Left hindlimb (tissue), 1 donor: ENCODE data around the gene APP.
"Not testable (repeated sequence)": the region's sequence is repeated elsewhere in the genome, so short reads cannot be mapped to it uniquely, and the experiment has no call there.

Source experiments
- DNase-seq: peaks from one replicate; pipeline ENCODE4 v3.0.0-alpha.2; 2018

APP gene

DNA sequence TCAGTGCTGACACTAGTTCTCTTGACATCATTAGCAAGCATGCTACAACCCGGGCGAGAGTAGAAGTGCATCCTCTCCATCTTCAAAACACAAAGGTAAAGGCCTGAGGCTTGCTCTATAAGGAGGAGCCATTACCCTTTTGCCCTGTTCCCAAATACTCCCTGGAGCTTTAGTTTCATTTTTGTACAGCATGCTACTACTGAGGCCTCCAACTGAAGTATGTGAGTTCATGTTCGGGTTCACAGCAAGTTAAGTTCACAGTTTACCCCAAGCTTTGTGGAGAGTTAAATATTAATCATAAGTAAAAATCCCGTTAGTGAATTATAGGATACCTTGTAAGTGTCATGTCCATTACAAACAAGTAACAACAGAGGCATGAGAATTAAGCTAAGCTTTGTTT, 156.6 kb downstream of the APP start:
- no peak for DNase-seq

DNA sequence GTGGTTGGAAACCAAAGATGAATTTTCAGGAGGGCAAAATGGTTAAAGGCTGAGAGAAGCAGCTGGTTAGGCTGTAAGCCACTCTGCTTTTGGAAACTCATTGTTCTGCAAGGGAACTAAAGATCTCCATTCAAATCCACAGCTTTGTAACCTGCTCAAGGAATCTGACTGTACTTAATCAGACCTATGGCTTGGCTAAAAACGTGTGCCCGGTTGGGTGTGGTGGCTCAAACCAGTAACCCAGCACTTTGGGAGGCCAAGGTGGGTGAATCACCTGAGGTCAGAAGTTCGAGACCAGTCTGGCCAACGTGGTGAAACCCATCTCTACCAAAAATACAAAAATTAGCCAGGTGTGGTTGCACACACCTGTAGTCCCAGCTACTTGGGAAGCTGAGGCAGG, 158.1 kb downstream of the APP start:
- DNase-seq: not testable (repeated sequence)

DNA sequence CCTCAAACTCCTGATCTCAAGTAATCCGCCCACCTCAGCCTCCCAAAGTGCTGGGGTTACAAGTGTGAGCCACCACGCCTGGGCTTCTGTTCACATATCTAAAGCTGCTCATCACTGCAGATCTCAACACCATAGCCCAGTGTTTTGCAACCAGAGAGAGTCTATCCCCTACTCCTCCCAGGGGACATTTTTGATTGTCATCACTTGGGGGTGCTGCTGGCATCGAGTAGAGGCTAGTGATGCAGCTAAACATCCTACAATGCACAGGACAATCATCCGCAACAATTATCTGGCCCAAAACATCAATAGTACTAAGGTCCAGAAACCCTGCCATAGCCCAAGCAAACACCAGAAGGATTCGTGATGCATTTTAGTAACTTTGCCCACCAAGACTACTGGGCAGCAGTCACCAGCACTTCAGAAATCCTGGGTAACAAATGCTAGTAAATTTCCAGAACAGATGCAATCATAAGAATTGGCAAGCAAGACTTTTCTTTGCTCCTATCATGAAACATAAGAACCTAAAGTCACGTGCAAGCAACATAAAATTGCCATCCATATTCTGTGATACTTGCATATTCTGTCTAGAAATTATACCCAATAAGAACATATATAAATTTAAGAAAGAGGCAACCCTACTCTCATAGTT, 159.2 kb downstream of the APP start:
- DNase-seq: no peak

DNA sequence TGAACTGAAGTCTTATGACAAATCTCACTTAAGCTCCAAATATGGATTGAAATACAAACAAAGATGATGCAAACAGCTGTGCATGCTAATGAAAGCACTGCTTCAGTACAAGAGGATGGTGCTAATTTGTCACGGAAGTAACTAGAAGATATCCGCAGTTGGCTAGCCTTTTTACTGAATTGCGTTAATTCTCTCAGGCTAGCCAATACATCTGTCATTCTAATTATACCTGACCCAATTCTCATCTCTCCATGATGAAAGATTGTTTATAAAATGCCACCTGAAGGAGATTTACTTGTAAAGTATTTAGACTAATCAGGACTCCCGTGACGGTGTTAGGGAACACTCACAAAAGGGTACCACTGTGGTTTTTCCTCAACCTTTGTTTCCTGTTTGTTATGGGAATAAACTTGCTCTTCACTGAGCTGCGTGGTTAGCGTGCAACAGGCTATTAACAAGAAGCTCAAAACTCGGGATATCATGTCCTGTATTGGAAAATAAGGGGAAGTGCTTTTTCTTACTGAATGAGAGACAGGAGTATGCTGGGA, 162.5 kb downstream of the APP start:
- no peak for DNase-seq

DNA sequence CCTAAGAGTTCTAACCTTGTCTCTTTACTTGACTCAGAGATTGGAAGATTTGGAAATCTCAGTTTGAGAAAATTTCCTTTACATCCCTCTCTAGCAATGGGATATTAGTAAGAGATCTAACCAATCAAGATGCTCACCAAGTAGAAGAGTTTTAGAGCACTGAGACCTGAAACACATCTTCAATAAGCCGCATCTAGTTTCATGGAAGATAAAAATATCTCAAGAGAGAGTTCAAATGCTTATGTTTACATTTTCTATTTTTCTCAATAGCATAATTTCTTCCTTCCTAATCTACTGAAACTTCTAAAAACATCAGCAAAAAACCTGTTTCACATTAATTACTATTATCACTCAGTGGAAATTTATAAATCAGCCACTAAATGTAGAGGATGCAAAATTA, 165.1 kb downstream of the APP start:
- DNase-seq: no peak

DNA sequence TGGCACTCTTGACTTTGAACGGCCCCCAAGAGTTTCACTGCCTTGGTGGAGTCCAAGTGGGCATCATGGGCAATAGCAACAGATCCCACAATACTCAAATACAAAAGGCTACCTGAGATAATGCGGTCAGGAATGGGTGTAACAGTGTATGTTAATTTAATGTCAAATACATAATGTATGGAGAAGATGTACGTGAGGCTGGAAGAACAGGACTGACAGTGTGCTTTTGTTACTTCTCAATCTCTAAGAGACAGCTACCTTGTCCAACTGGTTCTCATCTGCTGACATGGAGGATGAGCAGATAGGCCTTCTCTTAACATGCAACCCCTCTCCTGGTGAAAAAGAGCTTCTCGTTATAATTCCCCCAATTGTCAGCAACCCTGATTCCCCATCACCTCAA, 167.2 kb downstream of the APP start:
- DNase-seq: no peak

DNA sequence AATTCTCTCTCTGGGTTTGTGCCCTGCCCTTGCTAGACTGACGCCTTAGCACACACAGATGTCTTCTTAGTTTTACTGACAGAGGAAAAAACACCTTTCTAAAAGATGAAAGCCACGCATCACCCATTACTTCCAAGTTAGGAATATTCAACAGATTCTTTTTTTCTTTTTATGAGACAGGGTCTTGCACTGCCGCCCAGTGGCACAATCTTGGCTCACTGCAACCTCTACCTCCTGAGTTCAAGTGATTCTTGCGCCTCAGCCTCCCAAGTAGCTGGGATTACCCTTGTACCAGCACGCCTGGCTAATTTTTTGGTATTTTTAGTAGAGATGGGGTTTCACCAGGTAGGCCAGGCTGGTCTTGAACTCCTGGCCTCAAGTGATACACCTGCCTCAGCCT, 169.2 kb downstream of the APP start:
- no peak for DNase-seq

DNA sequence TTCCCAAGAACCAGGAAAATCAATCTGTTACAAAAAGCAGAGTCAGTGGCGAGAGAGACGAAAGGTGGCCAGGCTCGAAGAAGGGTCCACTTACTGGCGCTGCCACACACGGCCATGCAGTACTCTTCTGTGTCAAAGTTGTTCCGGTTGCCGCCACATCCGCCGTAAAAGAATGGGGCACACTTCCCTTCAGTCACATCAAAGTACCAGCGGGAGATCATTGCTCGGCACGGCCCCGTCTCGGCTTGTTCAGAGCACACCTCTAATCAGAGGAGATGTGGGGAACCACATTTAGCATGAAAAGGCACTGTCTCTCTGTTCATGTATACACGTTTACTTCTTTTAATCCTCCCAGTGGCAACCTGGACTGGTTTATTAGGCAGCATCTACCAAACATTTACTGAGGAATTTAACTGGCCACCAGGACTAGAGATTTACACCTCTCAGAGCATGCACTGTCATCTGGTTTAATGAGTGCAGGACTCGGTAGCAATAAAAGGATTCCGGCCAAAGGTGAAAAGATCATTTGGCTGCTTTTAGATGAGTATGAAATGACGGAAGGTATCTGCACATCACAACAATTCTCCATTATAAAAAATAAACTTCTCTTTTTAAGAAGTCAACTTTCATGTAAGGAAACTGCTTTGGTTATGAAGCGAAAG, 170.5 kb downstream of the APP start:
- DNase-seq: no peak

DNA sequence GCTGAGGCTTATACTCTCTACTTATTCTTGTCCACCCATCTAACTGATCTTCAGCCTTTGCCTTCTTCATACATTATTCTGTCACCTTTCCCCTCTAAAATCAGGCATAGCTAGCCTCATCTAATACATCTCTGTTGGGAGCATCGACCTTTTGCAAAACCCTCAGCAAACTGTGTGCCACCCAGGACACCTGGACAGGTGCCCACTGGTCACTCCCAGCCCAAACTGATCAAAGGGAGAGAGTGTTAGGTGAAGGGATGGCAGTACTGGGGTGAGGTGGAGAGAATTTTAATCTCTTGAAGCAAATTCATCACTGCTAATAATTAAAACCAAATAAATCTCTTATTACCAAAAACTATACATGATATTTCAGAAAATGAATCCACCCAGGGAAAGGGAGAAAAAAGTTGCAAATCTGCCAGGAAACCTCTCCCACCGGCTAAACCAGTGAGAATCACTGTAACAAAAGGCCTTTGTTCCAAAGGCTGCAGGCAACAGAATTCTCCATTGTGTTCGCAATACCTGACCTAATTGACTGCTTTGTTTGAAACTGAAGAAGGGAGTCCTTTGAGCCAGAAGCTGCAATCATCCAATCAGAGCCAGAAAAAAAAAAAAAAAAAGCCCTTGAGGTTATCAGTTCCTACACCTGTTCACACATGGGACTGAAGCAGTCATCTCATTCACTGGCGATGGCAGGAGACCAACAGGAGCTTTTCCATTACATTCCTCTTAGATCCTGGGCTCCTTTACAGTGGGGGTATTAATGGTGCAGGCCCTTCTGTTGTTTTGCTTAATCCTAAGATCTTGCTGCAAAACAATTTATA, 172.6 kb downstream of the APP start:
- DNase-seq: no peak

DNA sequence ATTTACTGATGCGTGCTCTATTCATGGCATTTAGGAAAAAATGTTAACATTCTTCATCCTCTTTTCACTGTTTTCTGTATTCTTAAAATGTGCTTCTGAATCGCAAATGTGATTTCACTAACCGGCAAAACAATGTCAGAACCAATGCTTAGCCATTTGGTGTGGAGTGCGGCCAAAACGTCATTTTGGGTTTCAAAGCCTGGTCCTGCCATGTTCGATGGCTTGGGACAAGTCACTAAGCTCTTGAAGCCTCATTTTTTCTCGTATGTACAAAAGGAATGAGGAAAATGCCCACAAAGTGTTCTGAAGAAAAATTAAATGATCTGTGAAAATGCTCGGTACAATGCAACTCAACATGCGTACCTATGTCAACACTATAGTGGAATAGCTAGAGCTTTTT, 175.3 kb downstream of the APP start:
- no peak for DNase-seq

DNA sequence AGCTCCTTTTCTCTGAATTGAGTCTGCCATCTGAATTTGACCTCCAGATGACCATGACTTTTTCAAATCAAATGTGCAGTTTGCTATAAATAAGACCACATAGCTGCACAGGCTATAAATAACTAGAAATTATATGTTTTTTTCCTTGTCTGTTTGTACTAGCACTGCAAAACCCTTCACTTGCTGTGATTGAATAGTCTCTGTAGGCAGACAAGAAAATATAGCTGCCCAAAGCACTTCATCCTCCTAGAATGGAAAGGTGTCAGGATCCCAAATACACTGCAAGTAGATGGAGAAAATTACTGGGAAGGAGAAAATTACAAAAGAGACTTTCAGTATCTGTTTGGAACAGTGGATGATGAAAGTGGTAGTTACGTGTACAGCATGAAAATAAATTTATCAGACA, 175.8 kb downstream of the APP start:
- DNase-seq: no peak

DNA sequence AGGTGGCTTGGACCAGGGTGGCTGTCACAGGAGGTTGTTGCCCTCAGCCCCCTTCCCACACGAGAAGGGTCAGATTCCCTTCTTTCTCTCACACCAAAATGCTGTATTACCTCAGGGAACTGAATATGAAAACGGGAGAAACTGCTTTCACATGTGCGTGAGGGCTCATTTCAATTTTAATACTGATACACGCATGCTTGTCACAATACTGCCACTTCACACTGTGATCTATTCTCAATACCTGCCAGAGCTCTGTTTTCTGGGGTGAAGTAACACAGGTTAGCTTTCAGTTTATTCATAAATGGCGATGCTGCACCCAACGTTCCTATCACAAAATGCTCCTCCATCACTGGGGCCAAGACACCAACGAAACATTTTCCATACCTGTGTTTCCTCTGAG, 181.8 kb downstream of the APP start:
- DNase-seq: no peak

DNA sequence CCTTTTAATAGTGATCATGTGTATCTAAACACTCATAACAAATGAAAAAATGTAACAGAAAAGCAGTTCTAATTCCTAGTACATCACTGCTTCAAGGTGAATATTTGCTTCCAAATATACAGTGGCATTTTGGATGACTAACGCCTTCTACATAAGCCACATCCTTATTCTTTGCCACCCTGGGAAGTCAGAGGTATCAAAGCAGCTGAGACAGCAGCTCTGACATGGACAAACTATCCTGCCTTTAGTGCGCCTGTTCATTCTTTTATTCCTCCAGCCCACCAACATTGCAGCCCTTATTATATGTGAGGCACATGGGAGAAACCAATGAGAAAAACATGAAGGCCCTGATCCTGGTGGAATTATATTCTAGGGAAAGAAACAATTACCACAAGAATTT, 183.0 kb downstream of the APP start:
- DNase-seq: no peak

DNA sequence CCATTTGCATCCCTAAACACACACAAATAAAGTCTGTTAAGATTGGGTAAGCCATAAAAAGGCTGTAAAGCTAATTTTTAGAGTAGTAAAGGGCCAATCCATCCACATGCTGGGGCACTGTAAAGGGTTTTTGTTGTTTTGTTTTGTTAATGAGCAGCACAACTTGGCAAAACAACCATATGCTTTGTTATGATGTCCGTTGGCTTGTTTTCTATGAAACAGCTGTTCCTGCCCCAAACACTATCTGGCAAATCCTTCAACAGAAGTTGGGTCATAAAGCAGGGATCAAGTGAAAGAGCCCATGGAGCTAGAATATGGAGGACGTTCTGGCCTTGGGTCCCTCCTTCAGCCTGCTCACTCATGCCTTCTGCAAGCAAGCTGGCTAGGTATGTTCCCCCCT, 183.6 kb downstream of the APP start:
- no peak for DNase-seq

DNA sequence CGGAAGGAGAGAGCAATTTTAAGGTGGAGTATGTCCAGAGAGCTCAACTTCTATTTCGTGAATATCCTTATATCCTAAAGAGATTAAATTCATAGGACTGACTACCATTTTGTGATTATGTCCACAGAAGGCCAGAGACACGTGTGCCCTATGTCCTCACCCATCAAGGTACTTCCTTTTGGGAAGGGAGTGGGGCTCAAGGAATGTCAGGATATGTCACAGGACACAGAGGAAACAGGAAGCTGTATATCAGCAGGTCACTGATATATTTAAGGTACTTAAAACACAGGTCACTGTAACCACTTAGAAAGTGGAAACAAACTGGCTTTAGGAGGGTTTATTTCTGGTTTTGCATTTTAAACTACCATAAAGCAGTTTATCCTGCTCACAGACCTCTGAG, 184.6 kb downstream of the APP start:
- DNase-seq: no peak

DNA sequence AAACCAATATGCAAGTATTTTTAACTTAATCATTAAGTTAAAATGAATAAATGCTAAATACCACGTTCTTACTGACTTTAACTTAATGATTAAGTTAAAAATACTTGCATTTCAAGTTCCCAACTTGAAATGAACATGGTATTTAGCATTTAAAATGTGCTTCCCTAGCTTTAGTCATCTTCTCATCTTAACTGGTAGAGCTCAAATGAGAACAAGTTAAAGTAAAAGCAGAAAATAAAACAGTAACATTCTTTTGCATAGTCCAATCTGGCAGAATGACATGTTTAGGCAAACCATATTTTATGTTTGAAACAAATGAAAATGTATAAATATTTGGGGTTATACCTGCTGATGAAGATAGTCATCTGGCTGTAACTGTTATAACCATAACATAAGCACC, 186.0 kb downstream of the APP start:
- DNase-seq: no peak

DNA sequence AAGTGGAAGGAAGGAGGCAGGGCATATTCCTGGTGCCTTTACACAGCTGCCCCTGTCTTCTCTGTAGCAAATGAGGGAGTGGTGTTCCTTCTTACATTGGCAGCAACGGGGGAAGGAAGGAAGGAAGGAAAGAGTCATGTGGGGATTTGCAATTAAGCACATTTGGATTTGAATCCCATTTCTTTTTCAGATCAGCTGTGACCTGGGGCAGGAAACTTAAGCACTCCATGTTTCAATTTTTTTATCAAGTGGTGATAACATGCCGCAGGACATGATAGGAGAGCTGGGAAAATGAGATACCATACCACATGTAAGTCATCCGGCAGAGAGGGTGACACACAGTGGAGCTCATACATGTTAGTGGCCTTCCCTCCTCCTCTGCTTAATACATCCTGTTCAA, 186.8 kb downstream of the APP start:
- no peak for DNase-seq

DNA sequence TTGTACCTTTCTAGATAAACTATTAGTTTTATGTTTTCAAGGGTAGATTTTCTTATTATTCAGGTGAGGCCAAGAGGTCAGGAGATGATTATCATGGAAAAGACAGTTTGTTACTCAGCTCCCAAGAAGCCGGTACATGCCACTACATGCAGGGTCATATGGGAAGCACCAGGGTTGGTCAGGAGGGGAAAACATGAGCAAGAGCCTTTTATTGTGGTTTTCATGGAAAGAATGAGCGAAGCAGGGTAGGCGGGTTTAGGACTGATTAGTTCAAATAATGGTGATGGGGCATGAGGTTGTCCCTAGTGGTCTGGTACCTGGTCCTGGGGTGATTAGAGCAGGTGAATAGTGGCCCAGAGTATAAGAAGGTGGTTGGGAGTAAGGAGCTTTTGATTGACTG, 189.9 kb downstream of the APP start:
- no peak for DNase-seq

DNA sequence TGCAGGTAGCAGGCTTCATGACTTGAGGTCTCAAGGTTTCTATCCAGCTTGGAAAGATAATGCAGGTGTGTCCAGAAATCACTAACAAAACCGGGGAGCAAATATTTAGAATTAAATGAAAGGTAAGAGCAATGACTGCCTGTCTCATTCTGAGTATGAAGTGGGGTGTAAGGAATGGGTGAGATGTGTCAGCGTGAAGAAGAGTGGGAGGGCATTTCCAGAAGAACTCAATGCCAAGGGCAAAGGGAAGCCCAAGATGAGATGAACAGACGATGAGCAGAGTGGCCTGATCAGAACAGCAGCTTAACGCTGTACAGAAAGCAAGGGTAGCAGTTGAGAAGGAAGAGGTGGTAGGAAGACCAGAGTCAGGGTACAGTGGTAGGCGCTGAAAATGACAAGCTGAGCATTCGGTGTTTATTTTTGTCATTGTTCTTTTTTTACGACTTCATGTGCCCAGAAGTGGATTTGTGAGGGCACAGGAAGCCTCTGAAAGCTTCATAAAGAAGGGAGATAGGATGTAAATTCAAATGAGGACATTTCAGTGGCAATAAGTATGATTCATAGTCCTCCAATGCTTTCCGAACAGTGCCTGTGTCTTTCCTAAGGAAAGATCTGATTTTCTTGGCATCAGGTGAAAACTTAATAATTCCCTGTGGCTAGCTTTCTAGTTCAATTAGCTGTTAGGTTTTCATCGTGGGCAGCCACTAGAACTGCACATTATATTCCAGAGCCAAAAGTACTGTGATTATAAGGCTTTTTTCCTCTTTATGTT, 190.5 kb downstream of the APP start:
- no peak for DNase-seq

DNA sequence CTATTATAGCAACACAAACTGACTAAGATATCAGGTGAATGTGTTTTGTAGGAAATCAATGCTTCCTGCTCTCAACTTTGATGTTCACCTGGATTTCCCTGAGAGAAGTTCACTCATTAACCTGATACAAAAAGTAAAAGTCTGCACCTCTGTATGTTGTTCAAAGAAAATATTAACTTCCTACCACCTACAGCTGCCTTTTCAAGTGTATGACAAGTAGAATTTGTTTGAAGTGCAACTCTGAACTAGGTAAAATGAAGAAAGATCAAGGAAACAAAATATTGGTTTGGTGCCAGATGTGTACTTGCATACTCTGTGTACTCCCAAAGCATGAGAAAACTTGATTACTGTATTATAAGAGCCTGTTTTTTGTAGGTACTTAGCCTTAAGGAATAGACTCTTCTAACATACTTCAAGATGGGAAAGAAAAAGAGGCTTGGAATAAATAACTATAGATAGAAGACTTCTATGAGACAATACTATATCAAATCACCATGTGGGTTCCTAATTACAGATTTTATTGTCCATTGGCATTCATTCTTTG, 193.4 kb downstream of the APP start:
- no peak for DNase-seq

DNA sequence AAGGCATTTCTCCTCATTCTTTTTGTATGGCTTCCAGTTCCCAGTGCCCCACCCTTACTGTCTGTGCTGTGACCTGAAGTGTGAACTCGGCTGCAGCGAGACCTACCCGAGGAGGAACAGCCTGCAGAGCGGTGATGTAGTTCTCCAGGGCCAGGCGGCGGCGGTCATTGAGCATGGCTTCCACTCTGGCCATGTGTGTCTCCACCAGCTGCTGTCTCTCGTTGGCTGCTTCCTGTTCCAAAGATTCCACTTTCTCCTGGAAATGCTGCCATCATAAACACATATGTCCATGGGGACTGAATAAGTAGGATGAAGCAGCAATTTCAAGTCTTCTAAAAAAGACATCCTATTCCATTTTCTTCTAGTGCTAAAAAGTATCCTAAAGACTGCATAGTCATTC, 195.6 kb downstream of the APP start:
- no peak for DNase-seq

DNA sequence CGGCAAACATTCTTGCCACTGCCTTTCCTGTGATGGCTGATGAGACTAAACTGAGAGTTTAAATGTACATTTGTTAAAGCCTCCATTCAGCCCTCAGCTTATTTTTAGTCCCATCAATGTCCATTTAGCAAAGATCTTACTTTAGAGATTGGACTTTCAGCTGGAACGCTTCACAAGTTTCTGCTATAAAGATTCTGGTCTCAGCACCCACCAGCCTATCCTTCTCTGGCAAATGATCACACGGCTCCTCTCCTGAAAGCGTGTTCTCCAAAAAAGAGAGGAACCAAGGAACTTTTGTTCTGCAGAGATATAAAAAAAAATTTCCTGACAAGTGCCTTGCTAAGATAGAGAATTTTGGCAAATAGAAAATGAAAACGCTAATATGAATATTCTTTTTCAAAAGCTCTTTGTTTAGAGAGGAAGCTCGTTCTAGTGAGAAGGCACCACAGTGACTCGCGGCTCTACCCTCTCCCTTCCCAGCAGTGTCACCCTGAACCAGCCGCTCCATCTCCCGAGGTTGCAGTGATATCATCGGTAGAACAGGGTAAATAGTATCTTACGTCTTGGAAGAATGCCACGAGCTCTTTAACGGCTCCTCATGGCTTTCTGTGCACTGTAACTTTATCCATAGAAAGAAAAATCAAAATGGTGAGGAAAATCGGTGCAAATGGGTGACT, 200.2 kb downstream of the APP start:
- DNase-seq: no peak
